ENCODE measurements around the gene IPO8.

- TF ChIP-seq POLR2AphosphoS5 (IDR thresholded peaks at IDR 0.05; ENCODE audit: low read depth, low read length) = no peak
- TF ChIP-seq POLR2A (IDR thresholded peaks at IDR 0.05; ENCODE audit: low read depth, low read length) = no peak
- TF ChIP-seq TAF1 (IDR thresholded peaks at IDR 0.05; ENCODE audit: low read depth, low read length) = no peak
These were observed 2.7 kb upstream of the IPO8 start for GRCh38 chr12:30698346-30698745.

Data from GM12891 (cell line).